Urinary bladder (tissue), 4 donors: Measurements from ENCODE around the gene CES4A. TPM values are rescaled to one million over a fixed set of nuclear protein-coding genes. Genes with fewer than 3 reads are reported as not detected.
"Not testable (repeated sequence)": the region's sequence is repeated elsewhere in the genome, so short reads cannot be mapped to it uniquely, and the experiment has no call there.

ENCODE experiments used
- DNase-seq: peaks from one replicate; pipeline ENCODE4 v3.0.0-alpha.2; 2015; ENCODE audit errors: extremely low spot score
- H3K27ac ChIP-seq: one replicate; pipeline ENCODE4 v1.5.1; 2013; ENCODE audit warnings: low read depth, mild to moderate bottlenecking, moderate library complexity
- H3K36me3 ChIP-seq: one replicate; pipeline ENCODE4 v1.6.1; 2013; ENCODE audit warnings: mild to moderate bottlenecking, moderate library complexity; ENCODE audit not compliant: insufficient read depth
- H3K4me1 ChIP-seq: one replicate; pipeline ENCODE4 v1.6.1; 2013; ENCODE audit warnings: mild to moderate bottlenecking, moderate library complexity; ENCODE audit not compliant: insufficient read depth
- H3K4me3 ChIP-seq: one replicate; pipeline ENCODE4 v1.5.1; 2013; ENCODE audit warnings: low read depth, low read length
- WGBS: extraction: QIAGEN DNeasy Blood & Tissue Kit; methylation state at CpG from one replicate; pipeline ENCODE4 v1.1.7; 2013; 5-methylcytosine and 5-hydroxymethylcytosine counted together
- polyA plus RNA-seq: library from polyadenylated mRNA; stranded (reverse); fragments of 200-250 nt; gene quantifications from one replicate; pipeline ENCODE4 v1.2.3, GENCODE V29; 2013
- total RNA-seq: library from RNA; depleted of rRNA; stranded (reverse); fragments of >200 nt; gene quantifications from one replicate; pipeline ENCODE4 v1.2.3, GENCODE V29; 2014
- donor health status: healthy with polysubstance abuse.
- donor health status: healthy.

Gene CES4A
- total and polyA plus RNA-seq, 2 donors: 4.0 to 4.9 TPM

DNA sequence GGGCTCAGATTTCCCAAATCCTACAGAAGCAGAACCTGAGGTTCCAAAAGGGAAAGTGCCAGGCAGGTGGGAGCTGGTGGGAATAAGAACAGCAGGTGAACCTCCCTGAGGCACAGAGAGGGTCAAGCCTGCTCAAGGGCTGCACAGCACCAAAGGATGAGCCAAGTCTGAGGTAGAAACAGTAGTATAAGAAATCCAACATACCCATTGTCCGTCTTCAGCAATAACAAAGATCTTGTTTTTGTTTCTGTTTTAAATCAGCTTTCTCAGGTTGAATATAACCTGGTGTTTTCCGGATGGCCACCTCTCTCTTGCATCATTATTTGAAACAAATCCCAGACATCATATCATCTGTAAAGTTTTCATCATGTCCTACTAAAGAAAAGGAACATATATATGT lies 38.0 kb upstream of the CES4A start:
- WGBS: 76% methylated on average over 2 of the region's 2 CpGs

DNA sequence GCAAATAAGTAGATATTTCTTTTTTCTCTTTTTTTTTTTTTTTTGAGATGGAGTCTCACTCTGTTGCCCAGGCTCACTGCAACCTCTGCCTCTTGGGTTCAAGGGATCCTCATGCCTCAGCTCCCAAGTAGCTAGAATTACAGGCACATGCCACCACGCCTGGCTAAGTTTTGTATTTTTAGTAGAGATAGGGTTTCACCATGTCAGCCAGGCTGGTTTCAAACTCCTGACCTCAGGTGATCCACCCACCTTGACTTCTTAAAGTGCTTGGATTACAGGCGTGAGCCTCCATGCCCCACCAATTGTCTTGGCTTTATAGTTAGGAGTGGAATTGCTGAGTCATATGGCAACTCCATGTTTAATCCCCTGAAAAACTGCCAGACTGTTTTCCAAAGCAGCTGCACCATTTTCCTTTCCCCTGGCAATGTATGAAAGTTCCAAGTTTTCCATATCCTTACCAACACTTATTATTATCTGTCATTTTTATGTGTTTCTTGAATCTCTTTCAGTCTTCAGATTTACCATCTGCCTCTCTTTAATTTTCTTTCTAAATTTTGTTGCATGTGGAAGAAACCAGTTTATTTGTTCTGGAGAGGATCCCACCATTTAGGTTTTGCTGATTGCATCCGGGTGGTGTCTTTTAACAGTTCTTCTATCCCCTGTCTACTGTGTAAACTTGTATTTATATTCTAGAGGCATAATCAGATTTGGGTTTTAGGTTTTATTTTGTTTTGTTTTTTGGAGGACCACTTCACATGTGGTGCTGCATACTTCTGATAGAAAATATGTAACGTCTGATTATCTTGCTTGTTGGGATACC lies 37.2 kb upstream of the CES4A start:
- 80% methylated on average over 4 of the region's 4 CpGs for WGBS
- no peak for DNase-seq
- no peaks in the 10 kb centered on the region for H3K36me3 ChIP-seq

More for the DNA sequence above, 38.0 kb upstream of the CES4A start:
- no peaks in the 10 kb centered on the region for H3K36me3 ChIP-seq
- no peak overlapping the region for H3K4me3 ChIP-seq
- H3K27ac ChIP-seq: no peak overlapping the region
- no peaks in the 10 kb centered on the region for H3K4me1 ChIP-seq
- DNase-seq: no peak

DNA sequence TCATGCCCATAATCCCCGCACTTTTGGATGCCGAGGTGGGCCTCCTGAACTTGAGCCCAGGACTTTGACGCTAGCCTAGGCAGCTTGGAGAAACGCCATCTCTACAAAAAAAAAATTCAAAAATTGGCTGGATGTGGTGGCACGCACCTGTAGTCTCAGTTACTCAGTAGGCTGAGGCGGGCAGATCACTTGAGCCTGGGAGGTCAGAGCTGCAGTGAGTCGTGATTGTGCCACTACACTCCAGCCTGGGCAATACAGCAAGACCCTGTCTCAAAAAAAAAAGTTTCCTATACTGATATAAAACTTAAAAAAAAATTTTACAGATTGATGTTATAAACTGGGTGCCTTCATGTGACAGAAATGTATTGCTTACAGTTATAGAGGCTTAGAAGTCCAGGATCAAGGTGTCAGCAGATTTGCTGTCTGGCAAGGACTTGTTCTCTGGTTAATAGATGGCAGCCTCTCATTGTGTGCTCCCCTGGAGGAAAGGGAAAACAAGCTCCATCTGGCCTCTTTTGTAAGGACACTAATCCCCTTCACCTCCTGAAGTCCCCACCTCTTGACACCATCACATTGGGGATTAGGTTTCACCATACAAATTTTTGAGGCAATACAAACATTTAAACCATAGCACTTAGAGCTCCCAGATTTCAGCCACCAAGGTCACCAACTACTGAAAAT lies 35.8 kb upstream of the CES4A start:
- Histone ChIP-seq H3K36me3 (no peaks in the 10 kb centered on the region), H3K4me3 (no peak overlapping the region), H3K4me1 (no peaks in the 10 kb centered on the region), H3K27ac (no peak overlapping the region)
- DNase-seq: no peak
- WGBS: 83% methylated on average over 7 of the region's 7 CpGs

More for the DNA sequence above, 37.2 kb upstream of the CES4A start:
- Histone ChIP-seq H3K4me3 (no peak overlapping the region), H3K4me1 (no peaks in the 10 kb centered on the region), H3K27ac (no peak overlapping the region)

DNA sequence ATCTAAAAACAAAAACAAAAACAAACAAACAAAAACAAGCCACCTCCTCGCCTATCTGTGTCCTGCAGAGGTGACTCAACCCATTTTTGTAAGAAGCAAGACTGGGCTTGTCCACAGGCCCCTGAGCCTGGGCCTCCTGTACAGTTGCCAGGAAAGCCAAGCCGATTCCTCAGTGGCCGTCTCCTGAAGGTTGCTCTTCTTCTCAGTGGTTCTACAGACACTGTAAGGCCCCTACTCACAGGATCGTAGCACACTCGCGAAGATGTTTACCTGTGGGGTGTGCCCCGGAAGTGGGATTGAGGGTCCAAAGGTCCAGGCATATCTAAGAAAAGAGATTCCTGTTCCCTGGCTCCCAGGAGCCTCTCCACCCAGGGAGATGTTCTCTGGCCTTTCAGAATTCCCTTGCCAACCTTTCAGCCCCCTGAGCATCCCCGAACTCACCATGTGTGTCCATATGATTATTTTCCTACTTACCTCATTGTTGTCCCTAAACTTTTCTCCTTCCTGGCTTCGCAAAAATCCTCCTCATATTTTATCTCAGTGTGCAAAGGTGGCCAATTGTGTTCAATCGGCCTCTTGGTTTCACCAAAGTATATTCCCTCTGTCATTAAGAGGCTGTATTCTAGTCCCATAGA lies 34.8 kb upstream of the CES4A start:
- WGBS: 81% methylated on average over 10 of the region's 10 CpGs

DNA sequence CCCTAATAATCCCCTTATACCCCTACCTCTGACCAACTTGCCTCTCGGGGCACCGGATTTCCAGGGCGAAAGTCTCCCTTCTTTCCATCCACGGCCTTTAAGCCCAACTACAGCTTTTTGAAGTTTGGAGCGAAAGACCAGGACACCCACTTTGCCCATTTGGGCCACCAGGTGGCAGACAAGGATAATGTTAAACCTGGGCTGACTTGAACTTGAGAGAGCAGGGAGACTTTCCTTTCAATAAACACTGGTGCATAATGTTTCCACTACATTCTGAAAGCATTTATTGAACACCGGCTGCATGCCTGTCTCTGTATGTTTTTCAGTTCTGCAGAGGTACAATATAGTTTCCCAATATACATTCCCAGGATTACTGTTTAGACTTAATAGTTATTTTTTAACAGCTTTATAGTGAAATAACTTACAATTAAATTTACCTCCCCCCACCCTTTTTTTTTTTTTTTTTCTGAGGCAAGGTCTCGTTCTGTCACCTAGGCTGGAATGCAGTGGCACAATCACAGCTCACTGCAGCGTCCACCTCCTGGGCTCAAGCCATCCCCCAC lies 34.2 kb upstream of the CES4A start:
- no peak for DNase-seq
- Histone ChIP-seq H3K27ac (no peak overlapping the region), H3K4me3 (no peak overlapping the region), H3K4me1 (no peaks in the 10 kb centered on the region), H3K36me3 (no peaks in the 10 kb centered on the region)
- 21% methylated on average over 8 of the region's 8 CpGs for WGBS

More for the DNA sequence above, 34.8 kb upstream of the CES4A start:
- Histone ChIP-seq H3K27ac (no peak overlapping the region), H3K36me3 (no peaks in the 10 kb centered on the region), H3K4me3 (no peak overlapping the region), H3K4me1 (no peaks in the 10 kb centered on the region)
- no peak for DNase-seq

DNA sequence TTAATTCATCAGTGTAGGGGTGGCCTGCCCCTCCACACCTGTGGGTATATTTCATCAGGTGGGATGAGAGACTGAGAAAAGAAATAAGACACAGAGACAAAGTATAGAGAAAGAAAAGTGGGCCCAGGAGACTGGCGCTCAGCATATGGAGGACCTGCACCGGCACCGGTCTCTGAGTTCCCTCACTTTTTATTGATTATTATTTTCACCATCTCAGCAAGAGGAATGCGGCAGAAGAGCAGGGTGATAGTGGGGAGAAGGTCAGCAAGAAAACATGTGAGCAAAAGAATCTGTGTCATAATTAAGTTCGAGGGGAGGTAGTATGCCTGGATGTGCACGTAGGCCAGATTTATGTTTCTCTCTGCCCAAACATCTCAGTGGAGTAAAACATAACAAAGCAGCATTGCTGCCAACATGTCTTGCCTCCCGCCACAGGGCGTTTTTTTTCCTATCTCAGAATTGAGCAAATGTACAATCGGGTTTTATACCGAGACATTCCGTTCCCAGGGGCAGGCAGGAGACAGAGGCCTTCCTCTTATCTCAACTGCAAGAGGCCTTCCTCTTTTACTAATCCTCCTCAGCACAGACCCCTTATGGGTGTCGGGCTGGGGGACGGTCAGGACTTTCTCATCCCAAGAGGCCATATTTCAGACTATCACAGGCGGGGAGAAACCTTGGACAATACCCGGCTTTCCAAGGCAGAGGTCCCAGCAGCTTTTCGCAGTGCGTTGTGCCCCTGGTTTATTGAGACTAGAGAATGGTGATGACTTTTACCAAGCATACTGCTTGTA lies 32.8 kb upstream of the CES4A start:
- WGBS: 56% methylated on average over 17 of the region's 17 CpGs

DNA sequence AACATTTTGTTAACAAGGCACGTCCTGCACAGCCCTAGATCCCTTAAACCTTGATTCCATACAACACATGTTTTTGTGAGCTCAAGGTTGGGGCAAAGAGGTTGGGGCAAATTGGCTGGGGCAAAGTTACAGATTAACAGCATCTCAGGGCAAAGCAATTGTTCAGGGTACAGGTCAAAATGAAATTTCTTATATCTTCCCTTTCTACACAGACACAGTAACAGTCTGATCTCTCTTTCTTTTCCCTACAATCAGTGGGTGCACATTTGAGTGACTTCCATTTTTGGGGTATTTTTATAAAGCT lies 32.3 kb upstream of the CES4A start:
- not testable (repeated sequence) for H3K4me3 ChIP-seq, H3K4me1 ChIP-seq, H3K27ac ChIP-seq, H3K36me3 ChIP-seq, DNase-seq
- 65% methylated on average over 1 of the region's 1 CpG for whole genome bisulfite sequencing

More for the DNA sequence above, 32.8 kb upstream of the CES4A start:
- not testable (repeated sequence) for H3K4me3 ChIP-seq, H3K36me3 ChIP-seq, DNase-seq, H3K4me1 ChIP-seq, H3K27ac ChIP-seq

DNA sequence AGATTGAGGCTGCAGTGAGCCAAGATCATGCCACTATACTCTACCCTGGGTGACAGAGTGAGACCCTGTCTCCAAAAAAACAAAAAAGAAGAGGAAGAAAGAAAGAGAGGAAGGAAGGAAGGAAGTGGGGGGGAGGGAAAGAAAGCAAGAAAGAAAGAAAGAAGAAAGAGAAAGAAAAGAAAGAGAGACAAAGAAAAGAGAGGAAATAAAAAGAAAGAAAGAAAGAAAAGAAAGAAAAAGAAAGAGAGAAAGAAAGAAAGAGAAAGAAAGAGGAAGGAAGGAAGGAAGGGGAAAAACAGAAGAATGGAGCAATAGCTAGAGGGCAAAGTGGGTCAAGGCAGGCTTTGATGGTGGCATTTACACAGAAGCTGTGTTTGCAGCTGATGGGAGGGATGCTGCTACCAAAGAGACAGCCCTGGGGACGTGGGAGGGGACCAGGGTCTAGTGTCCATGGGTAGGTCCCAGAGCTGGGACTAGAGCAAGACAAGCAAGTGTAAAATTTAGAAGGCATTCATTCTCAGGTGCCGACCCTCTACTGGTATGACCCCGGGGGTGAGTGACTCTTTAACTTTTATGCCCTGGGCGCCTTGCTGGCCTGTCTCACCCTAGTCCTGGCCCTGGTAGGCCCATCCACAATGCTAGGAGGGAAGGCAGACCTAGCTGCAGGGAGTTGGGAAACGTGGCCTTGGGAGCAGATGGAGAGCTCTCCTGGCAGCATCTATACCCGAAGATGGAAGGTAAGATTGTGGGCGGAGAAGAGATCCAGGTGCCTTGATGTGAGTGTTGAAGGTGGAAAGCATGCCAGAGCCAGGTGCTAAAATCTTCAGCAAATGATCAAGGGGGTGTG lies 29.3 kb upstream of the CES4A start:
- Histone ChIP-seq H3K27ac (no peak overlapping the region), H3K4me3 (no peak overlapping the region), H3K36me3 (no peaks in the 10 kb centered on the region), H3K4me1 (no peaks in the 10 kb centered on the region)
- 76% methylated on average over 7 of the region's 7 CpGs for WGBS
- DNase-seq: no peak

DNA sequence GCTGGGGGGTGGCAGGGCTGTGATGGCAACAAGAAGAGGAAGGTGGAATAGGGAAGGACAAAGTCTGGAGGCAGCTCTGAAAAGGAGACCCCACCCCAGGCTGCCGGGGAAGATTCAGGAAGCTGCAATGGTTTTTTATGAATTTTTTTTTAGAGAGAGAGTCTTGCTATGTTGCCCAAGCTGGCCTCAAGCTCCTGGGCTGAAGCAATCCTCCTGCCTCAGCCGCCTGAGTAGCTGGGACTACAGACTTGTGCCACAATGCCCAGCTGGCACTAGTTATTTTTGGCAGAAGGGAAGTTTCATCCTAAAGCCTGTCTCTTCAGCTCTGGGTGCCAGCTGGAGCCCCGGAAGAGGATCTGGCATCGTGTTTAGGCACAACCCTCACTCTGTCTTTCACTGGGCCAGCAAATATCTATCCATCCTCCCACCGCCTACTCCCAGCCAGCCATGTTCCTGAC lies 28.7 kb upstream of the CES4A start:
- Histone ChIP-seq H3K4me3 (no peak overlapping the region), H3K27ac (no peak overlapping the region), H3K36me3 (no peaks in the 10 kb centered on the region), H3K4me1 (no peaks in the 10 kb centered on the region)
- no peak for DNase-seq
- 52% methylated on average over 5 of the region's 5 CpGs for WGBS

DNA sequence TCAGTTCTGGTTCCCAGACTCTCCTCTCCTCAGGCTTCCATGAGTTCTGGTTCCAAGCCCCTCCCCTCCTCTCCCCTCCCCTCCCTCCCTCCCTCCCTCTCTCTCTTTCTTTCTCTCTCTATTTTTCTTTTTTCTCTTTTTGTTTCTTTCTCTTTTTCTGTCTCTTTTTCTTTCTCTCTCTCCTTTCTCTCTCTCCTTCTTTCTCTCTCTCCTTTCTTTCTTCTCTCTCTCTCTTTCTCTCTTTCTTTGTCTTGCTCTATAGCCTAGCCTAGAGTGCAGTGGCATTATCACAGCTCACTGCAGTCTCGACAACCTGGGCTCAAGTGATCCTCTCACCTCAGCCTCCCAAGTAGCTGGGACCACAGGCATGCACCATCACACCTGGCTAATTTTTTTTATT lies 28.1 kb upstream of the CES4A start:
- Histone ChIP-seq H3K27ac (no peak overlapping the region), H3K4me1 (no peaks in the 10 kb centered on the region), H3K4me3 (no peak overlapping the region), H3K36me3 (no peaks in the 10 kb centered on the region)
- WGBS: 85% methylated on average over 1 of the region's 1 CpG
- DNase-seq: no peak

DNA sequence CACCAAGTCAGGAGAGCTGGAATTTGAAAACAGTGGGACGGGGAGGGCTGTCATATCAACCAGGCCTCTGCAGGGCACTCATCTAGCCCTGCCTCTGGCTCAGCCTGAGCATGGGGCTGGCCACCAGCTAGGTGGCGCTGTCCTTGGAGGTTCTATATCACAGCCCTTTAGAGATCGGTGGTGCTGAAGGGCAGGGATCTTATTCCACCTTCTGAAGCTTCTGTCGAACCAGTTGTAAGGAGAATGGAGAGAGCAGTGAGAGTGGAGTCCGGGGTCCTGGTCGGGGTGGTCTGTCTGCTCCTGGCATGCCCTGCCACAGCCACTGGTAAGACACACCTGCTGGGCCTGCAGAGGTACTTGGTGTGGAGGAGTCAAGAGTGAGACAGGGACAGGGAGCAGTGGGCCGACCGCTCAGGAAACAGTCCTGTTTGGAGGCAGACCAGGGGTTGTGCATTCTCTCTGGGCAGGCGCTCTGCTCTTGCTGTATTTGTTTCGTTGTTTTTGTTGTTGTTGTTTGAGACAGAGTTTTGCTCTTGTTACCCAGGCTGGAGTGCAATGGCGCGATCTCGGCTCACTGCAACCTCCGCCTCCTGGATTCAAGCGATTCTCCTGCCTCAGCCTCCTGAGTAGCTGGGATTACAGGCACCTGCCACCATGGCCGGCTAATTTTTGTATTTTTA lies 27.2 kb upstream of the CES4A start, which contains the start of gene CES3:
Gene CES3, plus strand, starts transcription at position 202 of the 680 bp plus-strand sequence. Its CDS starts 42 bp downstream, at position 244.
- Histone ChIP-seq H3K36me3 (no peaks in the 10 kb centered on the region), H3K27ac (no peak within 1 kb of the TSS), H3K4me3 (no peak within 1 kb of the TSS), H3K4me1 (no peaks in the 10 kb centered on the region)
- DNase-seq: no peak
- whole genome bisulfite sequencing: 63% methylated on average over 16 of the region's 16 CpGs

DNA sequence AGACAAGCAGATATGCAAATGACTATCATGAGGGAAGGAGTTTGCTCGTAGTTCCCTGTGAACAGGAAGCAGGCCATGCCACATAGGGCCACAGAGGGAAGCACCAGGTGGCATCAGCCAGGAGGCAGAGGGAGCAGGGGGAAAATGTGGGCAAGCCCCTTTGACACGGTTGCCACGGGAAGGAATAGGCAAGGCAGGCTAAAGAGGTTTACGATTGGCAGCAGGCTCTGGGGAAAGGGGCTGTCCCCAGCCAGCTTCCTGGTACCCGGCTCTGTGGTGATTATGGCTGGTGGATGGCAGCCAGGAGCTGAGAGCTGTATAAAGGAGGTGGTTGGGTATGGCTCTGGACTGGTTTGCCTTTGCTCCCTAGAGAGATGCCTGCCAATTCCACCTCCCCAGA lies 26.5 kb upstream of the CES4A start:
- 53% methylated on average over 5 of the region's 5 CpGs for WGBS
- H3K36me3 ChIP-seq: no peaks in the 10 kb centered on the region
- no peaks in the 10 kb centered on the region for H3K4me1 ChIP-seq
- H3K4me3 ChIP-seq: no peak overlapping the region
- no peak overlapping the region for H3K27ac ChIP-seq
- DNase-seq: no peak
